Effector memory CD4-positive, alpha-beta T cell (primary cell): Measurements from ENCODE around the gene TRA2B.

Experiments
- DNase-seq, 3 donors: peaks; one replicate each; pipeline ENCODE4 v3.0.0-alpha.2; 2020
- H3K27ac ChIP-seq: 2 replicates; pipeline ENCODE4 v1.7.0; 2013; ENCODE audit warnings: mild to moderate bottlenecking, low read length, moderate library complexity; ENCODE audit not compliant: insufficient read depth, poor library complexity, severe bottlenecking
- H3K27me3 ChIP-seq: replicated peaks from 2 replicates; pipeline ENCODE4 v1.7.0; 2013; ENCODE audit warnings: mild to moderate bottlenecking, low read length; ENCODE audit not compliant: insufficient read depth, control insufficient read depth, poor library complexity, severe bottlenecking
- H3K36me3 ChIP-seq: 2 replicates; pipeline ENCODE4 v1.7.0; 2013; ENCODE audit warnings: mild to moderate bottlenecking, low read length, moderate library complexity; ENCODE audit not compliant: control insufficient read depth, insufficient read depth
- H3K4me1 ChIP-seq: 2 replicates; pipeline ENCODE4 v1.7.0; 2013; ENCODE audit warnings: low read length, mild to moderate bottlenecking; ENCODE audit not compliant: control insufficient read depth, insufficient read depth, poor library complexity, severe bottlenecking
- H3K4me3 ChIP-seq: 2 replicates; pipeline ENCODE4 v1.7.0; 2013; ENCODE audit warnings: low read length, low read depth, mild to moderate bottlenecking; ENCODE audit not compliant: insufficient read depth, poor library complexity, severe bottlenecking
- H3K9me3 ChIP-seq: 2 replicates; pipeline ENCODE4 v1.7.0; 2013; ENCODE audit warnings: mild to moderate bottlenecking, low read length, moderate library complexity; ENCODE audit not compliant: control insufficient read depth

TRA2B gene

DNA sequence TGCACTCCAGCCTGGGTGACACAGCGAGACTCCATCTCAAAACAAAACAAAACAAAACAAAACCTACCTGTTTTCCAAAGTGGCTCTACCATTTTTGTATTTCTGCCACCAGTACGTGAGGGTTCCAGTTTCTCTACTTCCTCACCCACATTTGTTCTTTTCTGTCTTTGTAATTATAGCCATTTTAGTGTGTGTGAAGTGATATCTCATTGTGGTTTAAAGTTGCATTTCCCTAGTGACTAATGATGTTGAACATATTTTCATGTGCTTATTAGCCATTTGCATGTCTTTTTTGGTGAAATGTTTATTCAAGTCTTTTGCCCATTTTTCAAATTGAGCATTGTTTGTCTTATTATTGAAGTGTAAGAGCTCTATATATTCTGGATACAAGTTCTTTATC lies 50.7 kb downstream of the TRA2B start:
- Histone ChIP-seq H3K4me1 (no peaks in the 10 kb centered on the region), H3K9me3 (no peaks in the 10 kb centered on the region), H3K27ac (no peak overlapping the region), H3K36me3 (no peaks in the 10 kb centered on the region), H3K4me3 (no peak overlapping the region), H3K27me3 (no peaks in the 10 kb centered on the region)
- DNase-seq = no peak

DNA sequence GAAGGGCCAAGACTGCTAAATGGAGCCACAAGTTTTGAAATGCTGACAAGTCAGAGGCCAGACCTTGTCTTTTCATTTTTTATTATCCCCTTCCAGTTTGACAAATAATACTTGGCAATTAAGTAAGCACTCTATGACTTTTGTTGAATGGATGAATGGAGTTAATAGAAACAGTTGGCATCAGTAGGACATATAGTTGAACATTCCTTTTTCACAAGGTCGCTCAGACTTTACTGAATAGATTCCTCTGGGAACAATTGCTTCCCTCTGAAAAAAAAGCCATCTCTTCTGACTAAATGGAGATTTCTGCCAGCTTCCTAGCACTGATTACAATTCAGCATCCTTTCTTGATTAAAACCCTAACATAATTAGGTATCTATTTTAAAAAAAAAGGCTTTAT lies 53.2 kb downstream of the TRA2B start:
- no peak for DNase-seq
- Histone ChIP-seq H3K4me3 (no peak overlapping the region), H3K36me3 (no peaks in the 10 kb centered on the region), H3K27ac (no peak overlapping the region), H3K4me1 (no peaks in the 10 kb centered on the region), H3K9me3 (no peaks in the 10 kb centered on the region), H3K27me3 (no peaks in the 10 kb centered on the region)

DNA sequence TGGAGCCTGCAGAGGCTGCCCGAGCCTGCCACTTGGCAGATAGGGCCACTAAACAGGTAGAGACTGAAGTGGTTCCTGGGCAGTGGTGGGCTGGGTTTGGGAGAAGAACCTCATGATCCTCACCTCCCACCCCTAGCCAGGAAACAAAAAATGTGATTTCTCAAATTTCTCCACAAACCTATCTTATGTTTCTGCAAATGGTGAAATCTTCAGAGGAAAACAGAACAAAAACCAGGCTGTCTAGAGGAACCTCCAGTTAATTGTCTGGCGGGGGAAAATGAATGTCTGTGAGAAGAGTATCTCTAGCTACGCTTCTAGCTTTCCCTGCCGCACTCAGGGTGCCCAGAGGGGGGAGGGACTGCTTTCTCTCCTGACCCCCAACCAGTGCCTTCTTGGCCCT lies 55.9 kb downstream of the TRA2B start:
- H3K9me3 ChIP-seq = no peaks in the 10 kb centered on the region
- H3K36me3 ChIP-seq = no peaks in the 10 kb centered on the region
- H3K27me3 ChIP-seq = no peaks in the 10 kb centered on the region
- H3K4me3 ChIP-seq = no peak overlapping the region
- H3K4me1 ChIP-seq = no peaks in the 10 kb centered on the region
- no peak for DNase-seq
- no peak overlapping the region for H3K27ac ChIP-seq

DNA sequence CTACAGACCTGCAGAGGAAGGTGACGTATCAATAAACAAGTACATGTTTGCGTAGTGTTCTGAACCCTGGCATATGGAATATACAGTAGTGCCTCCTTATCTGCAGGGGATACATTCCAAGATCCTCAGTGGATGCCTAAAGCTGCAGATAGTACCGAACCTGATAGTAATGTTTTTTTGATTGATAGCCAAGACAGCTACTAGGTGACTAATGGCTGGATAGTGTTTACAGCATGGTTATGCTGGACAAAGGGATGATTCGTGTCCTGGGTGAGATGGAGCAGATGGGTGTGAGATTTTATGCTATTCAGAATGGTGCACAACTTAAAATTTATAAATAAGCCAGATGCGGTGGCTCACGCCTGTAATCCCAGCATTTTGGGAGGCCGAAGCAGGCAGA lies 57.2 kb downstream of the TRA2B start:
- no peaks in the 10 kb centered on the region for H3K9me3 ChIP-seq
- H3K4me3 ChIP-seq = no peak overlapping the region
- DNase-seq = no peak
- no peaks in the 10 kb centered on the region for H3K4me1 ChIP-seq
- H3K27ac ChIP-seq = no peak overlapping the region
- H3K36me3 ChIP-seq = no peaks in the 10 kb centered on the region
- no peaks in the 10 kb centered on the region for H3K27me3 ChIP-seq

DNA sequence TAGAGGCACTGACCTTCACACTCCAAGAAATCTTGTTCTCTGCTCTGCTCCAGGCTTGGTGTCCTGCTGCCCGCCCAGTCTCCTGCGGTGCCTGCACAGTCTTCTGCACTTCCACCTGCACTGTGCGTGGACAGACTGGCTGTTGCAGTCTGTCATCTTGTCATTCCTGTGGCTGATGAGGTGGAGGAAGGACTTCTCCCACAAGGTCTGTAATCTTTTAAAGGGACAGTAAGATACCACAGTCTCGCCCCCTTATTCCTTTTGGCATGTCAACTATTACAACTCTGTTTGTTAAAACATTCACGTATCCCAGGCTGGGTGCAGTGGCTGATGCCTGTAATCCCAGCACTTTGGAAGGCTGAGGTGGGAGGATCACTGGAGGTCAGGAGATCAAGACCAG lies 58.9 kb downstream of the TRA2B start:
- no peak overlapping the region for H3K4me3 ChIP-seq
- no peaks in the 10 kb centered on the region for H3K4me1 ChIP-seq
- no peak for DNase-seq
- H3K9me3 ChIP-seq = no peaks in the 10 kb centered on the region
- no peaks in the 10 kb centered on the region for H3K27me3 ChIP-seq
- no peak overlapping the region for H3K27ac ChIP-seq
- H3K36me3 ChIP-seq = no peaks in the 10 kb centered on the region

DNA sequence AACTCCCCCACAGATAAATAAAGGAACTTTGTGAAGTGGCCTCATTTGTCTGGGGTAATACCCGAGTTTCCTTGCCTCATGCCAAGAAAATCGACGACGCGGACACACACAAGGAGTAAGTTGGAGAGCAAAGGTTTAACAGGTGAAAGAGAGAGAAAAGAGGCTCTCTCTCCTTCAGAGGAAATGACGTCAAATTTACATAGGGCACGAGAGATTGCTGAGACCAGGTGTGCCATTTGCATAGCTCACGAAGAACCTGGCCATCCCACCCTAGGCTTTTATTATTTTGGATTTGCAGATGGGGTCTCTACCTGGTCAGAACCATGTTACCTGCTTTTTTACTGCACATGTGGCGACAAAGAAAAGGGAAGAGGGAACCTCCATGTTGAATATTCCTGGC lies 63.7 kb downstream of the TRA2B start:
- no peaks in the 10 kb centered on the region for H3K4me1 ChIP-seq
- H3K4me3 ChIP-seq = no peak overlapping the region
- H3K27me3 ChIP-seq = no peaks in the 10 kb centered on the region
- no peaks in the 10 kb centered on the region for H3K36me3 ChIP-seq
- H3K27ac ChIP-seq = no peak overlapping the region
- DNase-seq = no peak
- H3K9me3 ChIP-seq = no peaks in the 10 kb centered on the region

DNA sequence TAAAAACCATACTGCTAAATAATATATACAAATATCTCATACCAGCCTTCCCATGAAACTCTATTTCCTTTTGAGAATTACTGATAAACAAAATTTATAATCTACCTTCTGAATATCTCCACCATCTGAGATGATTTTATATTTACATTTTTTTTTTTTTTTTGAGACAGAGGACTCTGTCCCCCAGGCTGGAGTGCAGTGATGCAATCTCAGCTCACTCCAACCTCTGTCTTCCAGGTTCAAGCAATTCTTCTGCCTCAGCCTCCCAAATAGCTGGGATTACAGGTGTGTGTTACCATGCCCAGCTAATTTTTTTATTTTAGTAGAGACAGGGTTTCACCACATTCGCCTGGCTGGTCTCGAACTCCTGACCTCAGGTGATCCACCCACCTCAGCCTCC lies 70.2 kb downstream of the TRA2B start:
- no peaks in the 10 kb centered on the region for H3K27me3 ChIP-seq
- DNase-seq = no peak
- no peaks in the 10 kb centered on the region for H3K4me1 ChIP-seq
- no peak overlapping the region for H3K4me3 ChIP-seq
- H3K36me3 ChIP-seq = no peaks in the 10 kb centered on the region
- H3K9me3 ChIP-seq = no peaks in the 10 kb centered on the region
- no peak overlapping the region for H3K27ac ChIP-seq

DNA sequence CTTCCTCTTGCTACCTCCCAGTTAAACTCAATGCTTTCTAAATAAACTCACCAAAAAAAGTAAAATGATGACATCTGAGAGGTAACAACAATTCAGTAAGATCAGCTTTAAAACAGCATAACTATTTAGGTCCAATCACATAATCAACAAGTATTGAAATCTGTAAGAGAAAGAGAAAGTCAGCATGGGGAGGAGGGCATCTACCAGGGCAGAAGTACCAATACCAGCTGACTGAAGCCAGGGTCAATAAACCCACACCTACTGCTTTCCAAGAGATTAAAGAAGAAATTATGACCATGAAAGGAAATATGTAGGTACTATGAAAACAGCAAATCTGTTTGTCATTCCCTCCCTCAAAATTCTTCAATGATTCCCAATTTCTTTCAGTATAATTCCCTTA lies 70.8 kb downstream of the TRA2B start:
- no peaks in the 10 kb centered on the region for H3K36me3 ChIP-seq
- no peaks in the 10 kb centered on the region for H3K27me3 ChIP-seq
- no peak overlapping the region for H3K27ac ChIP-seq
- H3K4me3 ChIP-seq = no peak overlapping the region
- no peaks in the 10 kb centered on the region for H3K4me1 ChIP-seq
- no peak for DNase-seq
- H3K9me3 ChIP-seq = no peaks in the 10 kb centered on the region

DNA sequence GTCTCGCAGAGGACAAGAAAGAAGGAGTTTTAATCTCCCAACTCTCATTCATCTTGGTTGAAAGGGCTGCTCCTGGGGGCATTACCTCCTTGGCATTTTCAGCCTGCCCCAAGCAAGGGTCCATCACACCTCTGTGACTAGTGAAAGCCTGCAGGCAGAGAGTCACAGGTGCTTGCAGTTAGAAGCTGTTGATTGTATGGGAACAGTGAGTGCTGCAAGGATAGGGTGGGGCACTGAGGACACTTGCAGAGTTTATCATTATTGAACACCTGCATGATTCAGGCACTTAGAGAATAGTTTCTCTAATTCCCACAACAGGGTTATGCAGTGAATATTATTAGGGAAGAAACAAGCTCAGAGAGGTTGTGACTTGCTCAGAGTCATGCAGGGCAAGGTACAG lies 71.3 kb downstream of the TRA2B start:
- H3K4me1 ChIP-seq = no peaks in the 10 kb centered on the region
- H3K36me3 ChIP-seq = no peaks in the 10 kb centered on the region
- no peak for DNase-seq
- H3K27me3 ChIP-seq = no peaks in the 10 kb centered on the region
- H3K27ac ChIP-seq = no peak overlapping the region
- no peak overlapping the region for H3K4me3 ChIP-seq
- H3K9me3 ChIP-seq = no peaks in the 10 kb centered on the region
